Endothelial cell of umbilical vein (primary cell): ENCODE measurements around the gene UROC1.

Experiments used
- EZH2 ChIP-seq: IDR thresholded peaks from 2 replicates; pipeline ENCODE4 v1.6.1; 2012; ENCODE audit warnings: borderline replicate concordance, low read depth, mild to moderate bottlenecking, moderate library complexity, low read length, inconsistent platforms; ENCODE audit not compliant: severe bottlenecking
- JUN ChIP-seq: IDR thresholded peaks from 2 replicates; pipeline ENCODE4 v1.6.1; 2011; ENCODE audit warnings: borderline replicate concordance, low read depth; ENCODE audit not compliant: insufficient read length, insufficient read depth
- MYC ChIP-seq: IDR thresholded peaks from one replicate; pipeline ENCODE4 v1.6.1; 2011; ENCODE audit warnings: mild to moderate bottlenecking, low read depth, low read length
- POLR2A ChIP-seq: IDR thresholded peaks from 2 replicates; pipeline ENCODE4 v1.6.1; 2012; ENCODE audit warnings: low read depth, mild to moderate bottlenecking, control low read depth, low read length
- POLR2AphosphoS5 ChIP-seq: IDR thresholded peaks from 2 replicates; pipeline ENCODE4 v1.6.1; 2012; ENCODE audit warnings: low read depth, mild to moderate bottlenecking, control low read depth, low read length, moderate library complexity; ENCODE audit not compliant: insufficient read depth
- TF ChIP-seq, protein P1 (sequence below), 2 donors: IDR thresholded peaks; 1 replicate in 1 of 2; 2 replicates in 1 of 2; pipeline ENCODE4 v1.5.1; 2011; ENCODE audit warnings: low read length in 2 of 2, mild to moderate bottlenecking in 2 of 2, moderate library complexity in 2 of 2, control low read depth in 1 of 2, inconsistent platforms in 1 of 2, low read depth in 1 of 2; ENCODE audit not compliant: insufficient read depth in 1 of 2; ENCODE audit errors: extremely low read depth in 1 of 2

DNA sequence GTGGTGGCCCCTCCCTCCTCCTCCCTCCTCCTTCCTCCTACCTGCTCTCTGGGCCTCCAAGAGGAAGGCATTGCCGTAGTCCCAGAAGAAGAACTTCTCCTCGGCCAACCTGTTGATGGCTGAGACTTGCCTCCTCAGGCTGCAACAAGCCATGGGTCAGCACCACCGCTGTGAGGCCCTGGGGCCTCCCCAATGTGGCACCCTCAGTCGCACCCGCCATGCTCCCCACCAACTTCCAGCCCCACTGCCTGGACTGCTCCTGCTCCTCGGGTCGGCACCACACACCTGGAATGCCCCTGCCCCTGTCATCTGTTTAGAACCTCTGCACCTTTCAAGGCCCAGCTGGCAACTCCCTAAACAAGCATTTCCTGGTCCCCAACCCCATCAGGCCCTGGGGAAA lies 17.6 kb downstream of the UROC1 start:
- TF ChIP-seq, protein P1, sequence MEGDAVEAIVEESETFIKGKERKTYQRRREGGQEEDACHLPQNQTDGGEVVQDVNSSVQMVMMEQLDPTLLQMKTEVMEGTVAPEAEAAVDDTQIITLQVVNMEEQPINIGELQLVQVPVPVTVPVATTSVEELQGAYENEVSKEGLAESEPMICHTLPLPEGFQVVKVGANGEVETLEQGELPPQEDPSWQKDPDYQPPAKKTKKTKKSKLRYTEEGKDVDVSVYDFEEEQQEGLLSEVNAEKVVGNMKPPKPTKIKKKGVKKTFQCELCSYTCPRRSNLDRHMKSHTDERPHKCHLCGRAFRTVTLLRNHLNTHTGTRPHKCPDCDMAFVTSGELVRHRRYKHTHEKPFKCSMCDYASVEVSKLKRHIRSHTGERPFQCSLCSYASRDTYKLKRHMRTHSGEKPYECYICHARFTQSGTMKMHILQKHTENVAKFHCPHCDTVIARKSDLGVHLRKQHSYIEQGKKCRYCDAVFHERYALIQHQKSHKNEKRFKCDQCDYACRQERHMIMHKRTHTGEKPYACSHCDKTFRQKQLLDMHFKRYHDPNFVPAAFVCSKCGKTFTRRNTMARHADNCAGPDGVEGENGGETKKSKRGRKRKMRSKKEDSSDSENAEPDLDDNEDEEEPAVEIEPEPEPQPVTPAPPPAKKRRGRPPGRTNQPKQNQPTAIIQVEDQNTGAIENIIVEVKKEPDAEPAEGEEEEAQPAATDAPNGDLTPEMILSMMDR (IDR thresholded peaks at IDR 0.05; ENCODE audit: extremely low read depth in 1 of 2, insufficient read depth in 1 of 2, low read depth in 1 of 2, low read length in 2 of 2) = no peak
- TF ChIP-seq EZH2 (no peak), JUN (no peak), POLR2AphosphoS5 (no peak), POLR2A (no peak), MYC (no peak)
